Esophagus (tissue), 2 donors: ENCODE results near the gene NSD1. TPM values are rescaled to one million over a fixed set of nuclear protein-coding genes. Genes with fewer than 3 reads are reported as not detected.

Experiments
- H3K27ac ChIP-seq, 2 donors: one replicate each; pipeline ENCODE4 v1.5.1; 2013; ENCODE audit warnings: low read depth in 2 of 2, mild to moderate bottlenecking in 2 of 2, inconsistent platforms in 1 of 2, low read length in 1 of 2, moderate library complexity in 1 of 2
- H3K27me3 ChIP-seq, 2 donors: one replicate each; pipeline ENCODE4 v1.6.1; 2013; ENCODE audit warnings: low read length in 2 of 2, control low read depth in 1 of 2, mild to moderate bottlenecking in 1 of 2; ENCODE audit not compliant: insufficient read depth in 2 of 2, control insufficient read depth in 1 of 2
- H3K36me3 ChIP-seq, 2 donors: one replicate each; pipeline ENCODE4 v1.6.1; 2013; ENCODE audit warnings: low read length in 1 of 2; ENCODE audit not compliant: control insufficient read depth in 2 of 2, insufficient read depth in 2 of 2
- H3K4me1 ChIP-seq, 2 donors: one replicate each; pipeline ENCODE4 v1.6.1; 2013; ENCODE audit warnings: low read length in 1 of 2; ENCODE audit not compliant: control insufficient read depth in 2 of 2, insufficient read depth in 2 of 2
- H3K4me3 ChIP-seq, 2 donors: one replicate each; pipeline ENCODE4 v1.5.1; 2013; ENCODE audit warnings: low read length in 2 of 2, mild to moderate bottlenecking in 2 of 2, low read depth in 1 of 2, moderate library complexity in 1 of 2
- H3K9me3 ChIP-seq, 2 donors: one replicate each; pipeline ENCODE4 v1.6.1; 2013; ENCODE audit warnings: mild to moderate bottlenecking in 2 of 2, low read depth in 1 of 2, low read length in 1 of 2, moderate library complexity in 1 of 2; ENCODE audit not compliant: control insufficient read depth in 2 of 2, insufficient read depth in 1 of 2
- WGBS, 2 donors: extraction: QIAGEN DNeasy Blood & Tissue Kit; methylation state at CpG; one replicate each; pipeline ENCODE4 v1.1.7; 2013; 5-methylcytosine and 5-hydroxymethylcytosine counted together
- polyA plus RNA-seq, 2 donors: library from polyadenylated mRNA; stranded (reverse); fragments of 200-250 nt; gene quantifications; one replicate each; pipeline ENCODE4 v1.2.3, GENCODE V29; 2013
- donor health status: healthy with polysubstance abuse.
- donor health status: Bipolar disorder and iron deficiency.

The NSD1 gene
- polyA plus RNA-seq, 2 donors: 7.4 to 8.7 TPM

DNA sequence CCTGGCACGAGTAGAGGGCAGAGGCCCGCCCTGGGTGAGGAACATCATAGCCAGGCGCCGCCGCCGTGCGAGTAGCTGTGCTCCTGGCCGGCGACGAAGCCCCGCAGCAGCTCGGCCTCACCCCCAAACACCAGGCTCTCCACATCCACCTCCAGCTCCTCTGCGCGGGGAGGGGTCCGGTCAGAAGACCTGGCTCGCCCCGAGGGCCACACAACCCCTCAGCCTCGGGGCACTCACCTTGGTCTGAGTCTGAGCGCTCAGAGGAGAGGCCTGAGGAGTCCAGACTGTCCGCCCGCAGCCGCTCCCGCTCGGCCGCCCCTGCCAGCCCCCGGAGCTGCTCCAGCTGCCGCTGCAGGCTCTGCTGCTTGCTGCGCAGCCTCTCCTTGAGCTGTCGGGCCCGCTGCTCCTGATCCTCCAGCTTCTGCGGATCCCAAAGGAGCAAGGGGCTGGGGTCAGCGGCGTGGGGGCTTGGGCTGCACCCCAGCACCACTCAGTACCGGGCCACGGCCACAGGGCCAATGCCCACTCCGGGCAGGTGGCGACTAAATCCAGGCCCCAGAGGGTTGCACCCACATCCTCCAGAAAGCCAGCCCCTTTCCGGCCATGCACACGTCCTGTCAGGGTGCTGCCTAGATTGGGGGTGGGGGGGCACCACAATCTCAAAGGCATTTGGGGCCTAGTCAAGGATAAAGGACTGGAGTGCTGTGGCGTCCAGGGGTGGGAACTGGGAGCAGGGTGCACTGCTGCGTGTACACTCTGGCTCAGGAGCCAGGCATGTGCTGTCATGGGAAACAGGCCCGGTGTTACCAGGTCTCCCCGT lies 174.2 kb downstream of the NSD1 start:
- Histone ChIP-seq H3K36me3 (peaks cover 0 to 11% of the 10 kb centered on the region in 2 donors), H3K27ac (peak overlapping the region in 1 of 2 donors; percentile 14), H3K4me3 (no peak overlapping the region), H3K9me3 (no peaks in the 10 kb centered on the region), H3K27me3 (no peaks in the 10 kb centered on the region), H3K4me1 (peaks cover 12 to 14% of the 10 kb centered on the region in 2 donors)
- 82 to 84% methylated on average over 43 of the region's 43 CpGs for WGBS, 2 donors

DNA sequence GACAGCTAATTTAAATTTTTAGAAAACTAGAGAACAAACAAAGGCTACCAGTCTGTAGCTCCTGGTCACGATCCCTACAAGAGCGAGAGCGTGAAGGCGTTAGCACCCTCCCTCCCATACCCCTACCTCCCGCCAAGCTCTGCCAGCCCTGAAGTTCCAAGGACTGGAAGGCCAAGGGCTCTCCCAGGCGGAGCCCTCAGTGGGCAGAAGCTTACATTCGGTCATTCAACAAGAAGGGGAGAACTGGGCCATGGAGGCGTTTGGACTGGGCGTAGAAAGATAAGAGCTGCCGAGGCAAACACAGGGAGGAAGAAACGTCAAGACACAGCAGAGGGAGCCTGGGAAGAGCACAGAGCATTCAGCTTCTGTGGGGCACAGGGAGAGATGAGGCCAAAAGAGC lies 175.2 kb downstream of the NSD1 start:
- no peak overlapping the region for H3K4me3 ChIP-seq
- H3K27me3 ChIP-seq: no peaks in the 10 kb centered on the region
- H3K4me1 ChIP-seq: peaks cover 14 to 15% of the 10 kb centered on the region in 2 donors
- peaks cover 0 to 11% of the 10 kb centered on the region in 2 donors for H3K36me3 ChIP-seq
- H3K27ac ChIP-seq: peak overlapping the region in 1 of 2 donors; percentile 13
- WGBS, 2 donors: 87 to 88% methylated on average over 11 of the region's 11 CpGs
- H3K9me3 ChIP-seq: no peaks in the 10 kb centered on the region

DNA sequence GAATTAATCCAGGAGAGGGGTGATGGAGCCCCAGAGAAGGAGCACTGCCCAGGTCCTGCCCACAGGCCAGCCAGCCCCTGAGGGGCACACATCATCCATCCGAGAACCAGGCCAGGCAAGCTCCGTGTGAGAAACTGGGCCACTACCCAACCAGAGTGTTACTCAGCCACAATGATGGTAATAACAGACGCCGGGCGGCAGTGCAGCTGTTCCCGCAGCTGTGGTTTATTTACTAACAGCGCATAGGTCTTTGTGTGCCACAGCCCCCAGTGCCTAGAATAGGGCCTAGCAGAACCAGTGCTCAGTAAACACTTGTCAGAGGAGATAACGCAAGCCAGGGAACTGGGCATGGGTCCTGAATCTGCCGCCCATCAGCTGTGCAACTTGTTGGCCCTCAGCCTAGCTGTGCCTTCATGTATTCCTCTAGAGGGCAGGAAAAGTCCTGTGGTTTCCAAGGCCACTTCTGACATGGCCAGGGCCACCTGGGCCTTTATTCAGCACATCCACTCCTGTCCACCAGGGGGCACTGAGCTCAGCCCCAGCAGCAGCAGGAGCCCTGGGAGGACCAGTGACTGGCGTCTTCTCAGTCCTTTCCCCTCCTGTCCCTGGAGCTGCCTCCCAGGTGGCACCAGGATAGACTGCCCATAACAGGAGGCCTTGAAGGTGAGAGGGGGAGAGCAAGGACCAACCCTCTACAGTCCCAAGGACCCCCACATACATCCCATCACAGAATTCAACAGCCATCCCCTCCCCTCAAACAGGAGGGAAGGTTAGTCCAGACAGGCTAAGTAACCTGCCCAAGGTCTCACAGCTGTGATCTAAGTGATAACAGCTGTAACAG lies 176.0 kb downstream of the NSD1 start:
- no peak overlapping the region for H3K4me3 ChIP-seq
- 48 to 60% methylated on average over 10 of the region's 10 CpGs for WGBS, 2 donors
- H3K4me1 ChIP-seq: peaks cover 14 to 15% of the 10 kb centered on the region in 2 donors
- peaks cover 0 to 11% of the 10 kb centered on the region in 2 donors for H3K36me3 ChIP-seq
- H3K9me3 ChIP-seq: no peaks in the 10 kb centered on the region
- H3K27me3 ChIP-seq: no peaks in the 10 kb centered on the region
- H3K27ac ChIP-seq: no peak overlapping the region

DNA sequence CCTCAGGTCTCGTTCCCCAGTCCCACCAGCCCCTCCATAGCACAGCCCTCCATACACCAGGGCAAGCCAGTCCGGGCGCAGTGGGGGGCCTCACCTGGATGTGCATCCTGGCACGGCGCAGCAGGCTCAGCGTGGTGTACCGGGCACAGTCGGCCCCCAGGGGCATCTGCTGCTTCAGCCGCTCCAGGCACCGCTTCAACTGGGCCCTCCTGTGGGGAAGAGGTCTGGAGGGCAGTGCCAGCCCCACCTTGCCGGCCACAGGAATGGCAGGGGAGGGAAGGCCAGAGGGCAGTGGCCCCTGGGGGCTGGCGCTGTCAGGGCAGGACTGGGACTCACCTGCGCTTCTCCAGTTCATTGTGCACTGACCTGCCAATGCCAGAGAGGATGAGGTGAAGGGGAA lies 176.8 kb downstream of the NSD1 start:
- 85 to 89% methylated on average over 13 of the region's 13 CpGs for WGBS, 2 donors
- H3K4me3 ChIP-seq: no peak overlapping the region

DNA sequence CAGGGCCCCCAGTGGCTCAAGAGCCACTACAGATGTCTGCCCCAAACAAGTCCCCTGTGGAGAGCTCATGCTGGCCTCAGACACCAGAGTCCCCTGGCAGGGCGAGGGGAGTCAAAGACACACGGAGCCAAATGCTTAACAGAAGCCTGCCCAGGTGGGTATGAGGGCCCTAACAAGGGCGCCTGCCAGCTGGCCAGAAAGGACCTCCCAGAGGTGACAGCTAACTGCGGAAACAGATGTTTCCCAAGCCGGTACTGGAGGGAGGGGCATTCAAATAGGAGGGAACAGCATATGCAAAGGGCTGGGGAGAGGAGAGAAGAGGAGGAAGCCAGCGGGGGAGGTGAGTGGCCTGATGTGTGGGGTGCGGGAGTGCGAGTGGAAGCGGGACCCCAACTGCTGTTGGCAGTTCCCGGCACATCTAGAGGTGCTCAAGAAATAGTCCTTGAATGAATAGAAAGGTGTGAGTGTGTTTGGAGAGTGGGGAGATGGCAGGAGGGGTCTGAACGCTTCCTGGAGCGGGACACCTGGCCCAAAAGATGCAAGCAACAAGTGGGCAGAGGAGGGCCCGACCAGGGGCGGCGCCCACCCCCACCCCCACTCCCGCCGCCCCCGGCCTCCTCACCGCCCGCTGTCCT lies 177.3 kb downstream of the NSD1 start:
- H3K27ac ChIP-seq: no peak overlapping the region
- H3K4me1 ChIP-seq: peaks cover 14 to 15% of the 10 kb centered on the region in 2 donors
- WGBS, 2 donors: 15 to 16% methylated on average over 20 of the region's 20 CpGs
- no peaks in the 10 kb centered on the region for H3K27me3 ChIP-seq
- H3K9me3 ChIP-seq: peaks cover 0 to 3% of the 10 kb centered on the region in 2 donors
- peak overlapping the region; percentile 46 for H3K4me3 ChIP-seq
- H3K36me3 ChIP-seq: peaks cover 0 to 11% of the 10 kb centered on the region in 2 donors

More for the DNA sequence above, 176.8 kb downstream of the NSD1 start:
- Histone ChIP-seq H3K9me3 (peaks cover 0 to 3% of the 10 kb centered on the region in 2 donors), H3K4me1 (peaks cover 14 to 15% of the 10 kb centered on the region in 2 donors), H3K36me3 (peaks cover 0 to 13% of the 10 kb centered on the region in 2 donors), H3K27me3 (no peaks in the 10 kb centered on the region), H3K27ac (no peak overlapping the region)

DNA sequence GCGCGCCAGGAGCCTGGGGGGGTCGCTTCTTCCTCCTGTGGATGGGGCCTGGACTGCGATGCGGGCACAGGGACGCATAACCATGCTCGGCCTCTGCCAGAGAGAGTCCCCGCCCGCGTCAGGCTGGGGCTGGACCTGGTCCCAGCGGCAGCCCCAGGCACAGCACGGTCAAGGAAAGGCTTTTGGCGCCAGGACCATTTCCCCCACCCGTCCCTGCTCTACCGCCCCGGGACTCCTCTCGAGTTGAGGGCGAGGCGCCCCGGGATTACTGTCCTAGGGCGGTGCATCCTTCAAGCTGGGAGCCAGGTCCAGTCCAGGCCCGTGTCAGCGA lies 177.8 kb downstream of the NSD1 start:
- peaks cover 0 to 3% of the 10 kb centered on the region in 2 donors for H3K9me3 ChIP-seq
- H3K27me3 ChIP-seq: no peaks in the 10 kb centered on the region
- peaks cover 14 to 15% of the 10 kb centered on the region in 2 donors for H3K4me1 ChIP-seq
- peaks cover 0 to 11% of the 10 kb centered on the region in 2 donors for H3K36me3 ChIP-seq
- WGBS, 2 donors: 3% methylated on average over 19 to 23 of the region's 23 CpGs
- H3K4me3 ChIP-seq: peak overlapping the region; percentile 46
- no peak overlapping the region for H3K27ac ChIP-seq

DNA sequence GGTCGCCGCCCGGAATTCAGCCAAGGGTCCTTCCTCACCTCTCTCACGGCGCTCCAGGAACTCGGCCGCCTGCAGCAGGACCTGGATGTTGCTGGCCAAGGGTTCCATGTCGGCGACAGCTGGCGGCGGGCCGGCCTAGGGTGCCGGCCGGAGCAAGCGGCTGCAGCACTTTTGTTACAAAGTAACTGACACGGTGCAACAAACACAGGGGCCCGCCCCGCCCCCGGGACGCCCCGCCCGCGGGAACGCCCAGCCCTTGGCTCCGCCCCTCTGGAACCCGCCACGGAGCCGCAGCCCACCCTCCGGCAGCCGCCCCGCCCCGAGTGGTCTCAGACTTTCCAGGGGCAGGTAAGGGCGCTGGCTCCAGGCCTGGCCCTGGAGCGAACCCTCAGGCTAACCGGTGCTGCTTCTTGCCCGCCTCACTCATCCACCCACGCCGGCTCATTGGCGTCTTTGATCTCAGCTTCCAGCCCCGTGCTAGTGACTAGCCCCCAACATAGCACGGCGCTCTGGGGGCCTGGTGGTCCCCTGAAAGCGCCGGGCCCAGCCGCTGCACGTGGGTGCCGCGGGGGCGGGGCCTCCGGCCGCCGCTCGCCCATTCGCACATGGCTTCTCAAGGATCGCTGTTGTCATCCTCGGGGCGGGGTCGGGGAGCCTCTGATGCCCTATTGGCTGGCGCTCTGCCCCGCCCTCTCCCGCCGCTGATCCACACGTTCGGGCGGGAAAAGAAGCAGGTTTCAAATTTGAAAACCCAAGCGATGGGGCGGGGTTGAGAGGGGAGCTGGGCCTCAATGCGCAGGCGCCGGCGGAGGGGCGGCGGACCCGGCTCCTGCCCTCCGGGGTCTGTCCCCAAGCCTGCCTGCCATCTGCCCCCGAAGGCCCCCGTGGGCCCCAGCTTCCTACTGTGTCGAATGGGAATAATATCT lies 178.4 kb downstream of the NSD1 start, which contains the start of gene MXD3:
Gene MXD3, minus strand, starts transcription at position 176 of the 926 bp plus-strand sequence. Its CDS starts 68 bp downstream, at position 108.
- H3K36me3 ChIP-seq: peaks cover 0 to 11% of the 10 kb centered on the region in 2 donors
- peak within 1 kb of the TSS; percentile 46 for H3K4me3 ChIP-seq
- 0 to 1% methylated on average over 78 of the region's 78 CpGs for WGBS, 2 donors
- H3K9me3 ChIP-seq: peaks cover 0 to 3% of the 10 kb centered on the region in 2 donors
- peaks cover 14 to 15% of the 10 kb centered on the region in 2 donors for H3K4me1 ChIP-seq
- no peaks in the 10 kb centered on the region for H3K27me3 ChIP-seq
- peak within 1 kb of the TSS in 1 of 2 donors; percentile 76 for H3K27ac ChIP-seq

DNA sequence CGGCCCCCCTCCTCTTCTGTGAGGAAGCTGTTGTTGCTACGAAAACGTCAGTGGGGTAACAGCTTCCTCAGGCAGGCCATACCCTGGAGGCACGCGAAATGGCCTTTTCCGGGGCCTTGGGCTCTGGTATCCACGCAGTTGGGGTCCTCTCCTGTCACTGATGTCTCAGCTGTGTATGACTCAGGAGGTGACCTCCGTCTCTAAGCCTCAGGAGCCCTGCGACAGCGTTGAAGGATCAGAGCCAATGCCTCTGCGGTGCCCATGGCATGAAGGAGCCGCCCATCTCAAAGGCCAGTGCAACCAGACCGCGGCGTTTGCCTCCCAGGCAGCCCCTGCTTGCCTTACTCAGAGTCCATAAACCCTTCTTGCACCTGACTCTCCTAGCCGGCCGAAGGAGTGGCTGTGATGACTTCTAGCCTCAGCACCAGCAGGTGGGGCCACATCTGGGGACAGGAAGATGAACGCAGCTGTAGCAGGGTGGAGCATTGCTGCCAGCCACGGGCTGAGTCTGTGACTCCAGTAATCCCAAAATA lies 179.1 kb downstream of the NSD1 start:
- WGBS, 2 donors: 4 to 12% methylated on average over 19 of the region's 19 CpGs
- Histone ChIP-seq H3K4me1 (peaks cover 14 to 15% of the 10 kb centered on the region in 2 donors), H3K36me3 (peaks cover 0 to 5% of the 10 kb centered on the region in 2 donors)

More for the DNA sequence above, 179.1 kb downstream of the NSD1 start:
- H3K27me3 ChIP-seq: no peaks in the 10 kb centered on the region
- no peak overlapping the region for H3K4me3 ChIP-seq
- H3K9me3 ChIP-seq: peaks cover 0 to 3% of the 10 kb centered on the region in 2 donors
- H3K27ac ChIP-seq: peak overlapping the region in 1 of 2 donors; percentile 66
